CD14-positive monocyte (primary cell): Measurements from ENCODE around the gene PAM16. TPM values are rescaled to one million over a fixed set of nuclear protein-coding genes. Genes with fewer than 3 reads are reported as not detected.
"Not testable (repeated sequence)": the region's sequence is repeated elsewhere in the genome, so short reads cannot be mapped to it uniquely, and the experiment has no call there.

ENCODE experiments used
- DNase-seq, 3 donors: peaks; one replicate each; pipeline ENCODE4 v3.0.0-alpha.2; 2011 to 2022
- H2AFZ ChIP-seq: 2 replicates; pipeline ENCODE4 v1.6.0; 2012; ENCODE audit warnings: mild to moderate bottlenecking, low read depth, low read length, inconsistent platforms; ENCODE audit not compliant: insufficient read depth, poor library complexity, severe bottlenecking
- H3K27ac ChIP-seq, 2 donors: 1 replicate in 1 of 2; 2 replicates in 1 of 2; pipeline ENCODE4 v1.5.1; 2012 to 2013; ENCODE audit warnings: low read length in 2 of 2, control low read depth in 1 of 2, inconsistent platforms in 1 of 2, low read depth in 1 of 2, mild to moderate bottlenecking in 1 of 2
- H3K27me3 ChIP-seq, 2 donors: one replicate each; pipeline versions ENCODE4 v1.6.0 to v1.6.1; 2011 to 2013; ENCODE audit warnings: low read length in 2 of 2; ENCODE audit not compliant: control insufficient read depth in 2 of 2, insufficient read depth in 2 of 2
- H3K36me3 ChIP-seq, 2 donors: replicated peaks in 1 of 2; 1 replicate in 1 of 2; 2 replicates in 1 of 2; pipeline versions ENCODE4 v1.5.1 to v1.6.1; 2012 to 2013; ENCODE audit warnings: low read length in 2 of 2, control low read depth in 1 of 2, inconsistent platforms in 1 of 2, mild to moderate bottlenecking in 1 of 2; ENCODE audit not compliant: insufficient read depth in 2 of 2, control insufficient read depth in 1 of 2
- H3K4me1 ChIP-seq, 2 donors: 1 replicate in 1 of 2; 2 replicates in 1 of 2; pipeline versions ENCODE4 v1.5.1 to v1.6.1; 2012 to 2013; ENCODE audit warnings: low read length in 2 of 2, control low read depth in 1 of 2, inconsistent platforms in 1 of 2, mild to moderate bottlenecking in 1 of 2, moderate library complexity in 1 of 2; ENCODE audit not compliant: insufficient read depth in 2 of 2, control insufficient read depth in 1 of 2
- H3K4me2 ChIP-seq: replicated peaks from 2 replicates; pipeline ENCODE3; 2012; ENCODE audit warnings: low read length, moderate library complexity, mild to moderate bottlenecking; ENCODE audit not compliant: poor library complexity, severe bottlenecking; ENCODE audit errors: extremely low read depth
- H3K4me3 ChIP-seq, 3 experiments: fragments of 200-600 bp in 1 of 3; sonication (generic) in 1 of 3; replicated peaks in 1 of 3; 1 replicate in 2 of 3; 2 replicates in 1 of 3; pipeline ENCODE4 v1.5.1; 2011 to 2013; ENCODE audit warnings: low read length in 3 of 3, mild to moderate bottlenecking in 3 of 3, control low read depth in 2 of 3, low read depth in 2 of 3, inconsistent platforms in 1 of 3, moderate library complexity in 1 of 3
- H3K79me2 ChIP-seq: 2 replicates; pipeline ENCODE4 v1.6.0; 2012; ENCODE audit warnings: mild to moderate bottlenecking, control low read depth, inconsistent platforms, low read length, moderate library complexity; ENCODE audit not compliant: insufficient read depth
- H3K9ac ChIP-seq: 2 replicates; pipeline ENCODE4 v1.6.0; 2017; ENCODE audit warnings: low read length, mild to moderate bottlenecking; ENCODE audit not compliant: insufficient read depth, poor library complexity, severe bottlenecking
- H3K9me3 ChIP-seq, 2 donors: replicated peaks in 1 of 2; 1 replicate in 1 of 2; 2 replicates in 1 of 2; pipeline versions ENCODE4 v1.5.1 to v1.6.1; 2012 to 2013; ENCODE audit warnings: low read length in 2 of 2, control low read depth in 1 of 2; ENCODE audit not compliant: control insufficient read depth in 1 of 2, insufficient read depth in 1 of 2
- H4K20me1 ChIP-seq: 2 replicates; pipeline ENCODE4 v1.6.0; 2012; ENCODE audit warnings: mild to moderate bottlenecking, low read length, control low read depth, moderate library complexity; ENCODE audit not compliant: insufficient read depth
- H3K27ac Mint-ChIP-seq, 7 donors: one replicate each; pipeline ENCODE4 v1.8.0; 2020; ENCODE audit warnings: mild to moderate bottlenecking in 7 of 7, mixed read lengths in 7 of 7, moderate library complexity in 6 of 7, inconsistent platforms in 2 of 7
- H3K27me3 Mint-ChIP-seq, 3 donors: one replicate each; pipeline ENCODE4 v1.8.0; 2021 to 2022; ENCODE audit warnings: low read depth in 3 of 3, mild to moderate bottlenecking in 3 of 3, mixed read lengths in 3 of 3, moderate library complexity in 3 of 3, inconsistent platforms in 1 of 3
- H3K36me3 Mint-ChIP-seq, 2 donors: one replicate each; pipeline ENCODE4 v1.8.0; 2020; ENCODE audit warnings: mixed read lengths in 2 of 2, inconsistent platforms in 1 of 2, mild to moderate bottlenecking in 1 of 2
- H3K4me1 Mint-ChIP-seq: one replicate; pipeline ENCODE4 v1.8.0; 2020; ENCODE audit warnings: mild to moderate bottlenecking, mixed read lengths
- H3K4me3 Mint-ChIP-seq, 2 donors: one replicate each; pipeline ENCODE4 v1.8.0; 2020; ENCODE audit warnings: mild to moderate bottlenecking in 2 of 2, mixed read lengths in 2 of 2, moderate library complexity in 1 of 2
- H3K9me3 Mint-ChIP-seq, 7 donors: one replicate each; pipeline ENCODE4 v1.8.0; 2020 to 2022; ENCODE audit warnings: mixed read lengths in 7 of 7, mild to moderate bottlenecking in 6 of 7, moderate library complexity in 6 of 7, inconsistent platforms in 2 of 7
- WGBS: methylation state at CpG from one replicate; pipeline ENCODE4 v1.1.5; 2013; ENCODE audit warnings: missing lambda C conversion rate; ENCODE audit not compliant: insufficient coverage; 5-methylcytosine and 5-hydroxymethylcytosine counted together
- intact Hi-C, 2 donors: fragments of 100-400 bp; cut with micrococcal nuclease; formaldehyde crosslinking; loops; one replicate each; pipeline versions ENCODE4 v1.15.0 to v1.15.1; 2023
- polyA plus RNA-seq, 3 donors: library from polyadenylated mRNA; depleted of rRNA in 1 of 3; unstranded in 2 of 3; stranded (reverse) in 1 of 3; fragments of 300-500 nt in 2 of 3; fragments of >200 nt in 1 of 3; fragmentation: Illumina TruSeq in 2 of 3; gene quantifications; 1 replicate in 2 of 3; 2 replicates in 1 of 3; pipeline ENCODE4 v1.2.3, GENCODE V29; 2012 to 2021
- TF ChIP-seq, protein P1 (sequence below): fragments of 200-600 bp; IDR thresholded peaks from one replicate; pipeline ENCODE4 v1.8.0; 2022; ENCODE audit warnings: antibody characterized with exemption, mild to moderate bottlenecking

PAM16 gene
- polyA plus RNA-seq, 3 donors, result 34.3 to 37.6 (median 34.7) TPM

DNA sequence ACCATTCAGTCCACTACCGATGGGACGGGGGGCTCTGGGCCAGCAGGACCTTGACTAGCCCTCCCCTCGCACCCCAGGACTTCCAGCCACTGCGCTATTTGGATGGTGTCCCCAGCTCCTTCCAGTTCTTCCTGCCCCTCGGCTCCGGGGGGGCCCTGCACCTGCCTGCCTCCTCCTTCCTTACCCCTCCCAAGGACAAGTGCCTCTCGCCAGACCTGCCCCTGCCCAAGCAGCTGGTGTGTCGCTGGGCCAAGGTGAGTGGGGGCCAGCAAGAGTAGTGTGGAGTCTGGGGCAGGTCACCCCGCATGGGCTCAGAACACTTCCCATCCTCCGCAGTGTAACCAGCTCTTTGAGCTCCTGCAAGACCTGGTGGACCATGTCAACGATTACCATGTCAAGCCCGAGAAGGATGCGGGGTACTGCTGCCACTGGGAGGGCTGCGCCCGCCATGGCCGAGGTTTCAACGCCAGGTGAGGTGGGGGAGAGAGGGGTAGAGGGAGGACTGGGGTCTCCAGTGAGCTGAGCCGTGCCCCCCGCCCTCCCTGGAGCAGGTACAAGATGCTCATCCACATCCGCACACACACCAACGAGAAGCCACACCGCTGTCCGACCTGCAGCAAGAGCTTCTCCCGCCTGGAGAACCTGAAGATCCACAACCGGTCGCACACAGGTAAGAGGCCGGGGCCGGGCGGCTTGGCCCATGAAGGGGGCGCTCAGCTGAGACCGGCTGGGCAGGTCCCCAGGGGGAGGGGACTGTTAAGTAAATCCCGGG, 16.2 kb downstream of the PAM16 start:
- no peak overlapping the region for H3K9ac ChIP-seq
- Mint-ChIP-seq H3K4me3 (no peak overlapping the region), H3K36me3 (peaks cover 9 to 14% of the 10 kb centered on the region in 2 donors), H3K9me3 (peaks cover 0 to 6% (median 0%) of the 10 kb centered on the region in 7 donors), H3K27ac (no peak overlapping the region), H3K27me3 (peaks cover 5 to 14% (median 13%) of the 10 kb centered on the region in 3 donors), H3K4me1 (no peaks in the 10 kb centered on the region)
- no peaks in the 10 kb centered on the region for H3K79me2 ChIP-seq
- no peaks in the 10 kb centered on the region for H3K27me3 ChIP-seq
- 90% methylated on average over 26 of the region's 32 CpGs for WGBS
- TF ChIP-seq, protein P1, sequence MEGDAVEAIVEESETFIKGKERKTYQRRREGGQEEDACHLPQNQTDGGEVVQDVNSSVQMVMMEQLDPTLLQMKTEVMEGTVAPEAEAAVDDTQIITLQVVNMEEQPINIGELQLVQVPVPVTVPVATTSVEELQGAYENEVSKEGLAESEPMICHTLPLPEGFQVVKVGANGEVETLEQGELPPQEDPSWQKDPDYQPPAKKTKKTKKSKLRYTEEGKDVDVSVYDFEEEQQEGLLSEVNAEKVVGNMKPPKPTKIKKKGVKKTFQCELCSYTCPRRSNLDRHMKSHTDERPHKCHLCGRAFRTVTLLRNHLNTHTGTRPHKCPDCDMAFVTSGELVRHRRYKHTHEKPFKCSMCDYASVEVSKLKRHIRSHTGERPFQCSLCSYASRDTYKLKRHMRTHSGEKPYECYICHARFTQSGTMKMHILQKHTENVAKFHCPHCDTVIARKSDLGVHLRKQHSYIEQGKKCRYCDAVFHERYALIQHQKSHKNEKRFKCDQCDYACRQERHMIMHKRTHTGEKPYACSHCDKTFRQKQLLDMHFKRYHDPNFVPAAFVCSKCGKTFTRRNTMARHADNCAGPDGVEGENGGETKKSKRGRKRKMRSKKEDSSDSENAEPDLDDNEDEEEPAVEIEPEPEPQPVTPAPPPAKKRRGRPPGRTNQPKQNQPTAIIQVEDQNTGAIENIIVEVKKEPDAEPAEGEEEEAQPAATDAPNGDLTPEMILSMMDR, result no peak
- H3K4me3 ChIP-seq, result no peak overlapping the region
- no peak overlapping the region for H2AFZ ChIP-seq
- H3K36me3 ChIP-seq, result peaks cover 14 to 17% of the 10 kb centered on the region in 2 donors
- H3K27ac ChIP-seq, result no peak overlapping the region
- intact Hi-C loops, result loop anchor here in 1 of 2 donors (5.0 kb wide), 1 partner anchor 398 kb away; no protein-coding TSS in a partner anchor
- no peaks in the 10 kb centered on the region for H3K9me3 ChIP-seq
- H3K4me1 ChIP-seq, result no peaks in the 10 kb centered on the region
- no peaks in the 10 kb centered on the region for H4K20me1 ChIP-seq
- no peak for DNase-seq
- no peak overlapping the region for H3K4me2 ChIP-seq

DNA sequence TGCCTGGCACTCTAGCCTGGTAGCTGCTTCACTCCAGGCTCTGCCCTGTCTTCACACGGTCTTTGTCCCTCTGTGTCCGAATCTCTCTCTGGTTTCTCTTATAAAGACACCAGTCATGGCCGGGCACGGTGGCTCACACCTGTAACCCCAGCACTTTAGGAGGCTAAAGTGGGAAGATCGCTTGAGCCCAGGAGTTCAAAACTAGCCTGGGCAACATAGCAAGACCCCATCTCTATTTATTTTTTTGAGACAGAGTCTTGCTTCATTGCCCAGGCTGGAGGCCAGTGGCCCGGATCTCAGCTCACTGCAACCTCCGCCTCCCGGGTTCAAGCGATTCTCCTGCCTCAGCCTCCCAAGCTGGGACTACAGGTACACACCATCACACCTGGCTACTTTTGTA, 17.4 kb downstream of the PAM16 start:
- not testable (repeated sequence) for DNase-seq, H3K4me1 ChIP-seq, H2AFZ ChIP-seq, H3K27me3 ChIP-seq, H3K9ac ChIP-seq, H3K27ac ChIP-seq, H3K36me3 ChIP-seq, H3K4me2 ChIP-seq, H3K27ac Mint-ChIP-seq, H3K4me3 ChIP-seq, H3K79me2 ChIP-seq, H3K9me3 ChIP-seq, H3K4me3 Mint-ChIP-seq, H3K4me1 Mint-ChIP-seq, H3K9me3 Mint-ChIP-seq, H3K36me3 Mint-ChIP-seq, H4K20me1 ChIP-seq
- intact Hi-C loops, result loop anchor here in 1 of 2 donors (5.0 kb wide), 1 partner anchor 396 kb away; no protein-coding TSS in a partner anchor
- H3K27me3 Mint-ChIP-seq, result peaks cover 9 to 18% (median 17%) of the 10 kb centered on the region in 3 donors
- 80% methylated on average over 2 of the region's 9 CpGs for WGBS
